ENCODE measurements around the gene CBFA2T3.

The CBFA2T3 gene

DNA sequence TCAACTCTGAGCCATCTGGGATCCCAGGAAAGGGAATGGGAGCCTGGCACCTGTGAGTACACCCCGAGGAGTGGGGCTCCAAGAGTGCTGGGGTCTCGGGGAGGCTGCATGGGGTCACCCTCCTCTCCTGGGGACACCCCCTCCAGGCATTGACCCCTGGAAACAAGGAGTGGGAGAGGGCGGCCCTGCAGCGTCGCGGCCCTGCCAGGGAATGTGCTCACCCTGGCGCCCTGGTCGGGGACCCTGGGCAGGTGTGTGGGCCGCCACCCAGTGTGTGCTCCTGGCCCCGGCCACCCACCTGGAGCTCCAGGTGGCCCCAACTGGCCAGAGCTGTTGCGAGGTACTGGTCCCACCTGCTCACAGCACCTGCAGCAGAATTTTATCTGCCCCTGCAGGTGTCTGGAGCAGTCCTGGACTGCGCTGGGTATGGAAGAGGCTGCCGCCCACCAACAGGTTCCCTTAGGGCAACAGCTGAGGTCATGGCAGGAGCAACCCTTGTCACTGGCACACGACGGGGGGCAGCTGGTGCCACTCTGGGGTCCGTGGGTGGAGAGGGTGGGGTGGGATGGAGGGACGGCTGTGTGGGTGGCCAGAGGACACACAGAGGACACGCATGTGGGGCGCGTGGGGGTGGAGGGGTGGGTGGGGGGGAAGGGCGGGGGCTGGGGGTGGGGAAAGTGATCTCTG is 105.1 kb downstream of the CBFA2T3 start:
- Histone ChIP-seq H3K27me3 (ENCODE audit: insufficient read depth, insufficient read length) (no peaks in the 10 kb centered on the region), H3K36me3 (ENCODE audit: insufficient read depth, insufficient read length, low read length) (no peaks in the 10 kb centered on the region), H3K9ac (ENCODE audit: insufficient read length, low read depth) (no peak overlapping the region), H3K9me3 (ENCODE audit: insufficient read depth, low read length) (no peaks in the 10 kb centered on the region), H3K4me1 (ENCODE audit: insufficient read depth, insufficient read length) (peaks cover 10% of the 10 kb centered on the region), H3K4me3 (ENCODE audit: insufficient read length, low read depth) (no peak overlapping the region)
- DNase-seq (ENCODE audit: low read depth, low spot score): no peak
- TF ChIP-seq ZNF274 (IDR thresholded peaks at IDR 0.05; ENCODE audit: low read depth, low read length) (no peak), SUZ12 (IDR thresholded peaks at IDR 0.05; ENCODE audit: extremely low read depth, insufficient read depth, insufficient read length) (no peak), YY1 (IDR thresholded peaks at IDR 0.05; ENCODE audit: insufficient read depth, insufficient read length) (no peak)

DNA sequence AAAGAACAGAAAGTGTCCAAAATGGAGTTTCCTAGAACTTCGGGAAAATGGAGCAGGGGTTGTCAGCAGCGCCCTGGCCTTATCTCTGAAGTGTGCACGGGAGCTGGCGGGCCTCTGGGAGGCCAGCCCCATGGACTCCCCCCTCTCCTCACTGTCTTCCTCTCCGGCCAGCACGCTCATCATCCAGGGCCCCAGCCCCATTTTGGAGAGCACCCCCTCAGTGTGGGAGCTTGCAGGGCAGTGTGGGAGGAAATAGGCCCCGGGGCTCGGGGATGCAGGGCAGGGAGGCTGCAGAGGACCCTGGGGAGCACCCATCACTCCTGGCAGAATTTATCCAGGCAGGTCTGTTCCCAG is 105.7 kb downstream of the CBFA2T3 start:
- TF ChIP-seq ZNF274 (IDR thresholded peaks at IDR 0.05; ENCODE audit: low read depth, low read length) (no peak), YY1 (IDR thresholded peaks at IDR 0.05; ENCODE audit: insufficient read depth, insufficient read length) (no peak), SUZ12 (IDR thresholded peaks at IDR 0.05; ENCODE audit: extremely low read depth, insufficient read depth, insufficient read length) (no peak)
- DNase-seq (ENCODE audit: low read depth, low spot score): no peak
- H3K9me3 ChIP-seq (ENCODE audit: insufficient read depth, low read length): no peaks in the 10 kb centered on the region
- H3K27me3 ChIP-seq (ENCODE audit: insufficient read depth, insufficient read length): no peaks in the 10 kb centered on the region
- no peak overlapping the region for H3K4me3 ChIP-seq (ENCODE audit: insufficient read length, low read depth)
- H3K4me1 ChIP-seq (ENCODE audit: insufficient read depth, insufficient read length): peaks cover 14% of the 10 kb centered on the region
- no peaks in the 10 kb centered on the region for H3K36me3 ChIP-seq (ENCODE audit: insufficient read depth, insufficient read length, low read length)
- H3K9ac ChIP-seq (ENCODE audit: insufficient read length, low read depth): no peak overlapping the region

DNA sequence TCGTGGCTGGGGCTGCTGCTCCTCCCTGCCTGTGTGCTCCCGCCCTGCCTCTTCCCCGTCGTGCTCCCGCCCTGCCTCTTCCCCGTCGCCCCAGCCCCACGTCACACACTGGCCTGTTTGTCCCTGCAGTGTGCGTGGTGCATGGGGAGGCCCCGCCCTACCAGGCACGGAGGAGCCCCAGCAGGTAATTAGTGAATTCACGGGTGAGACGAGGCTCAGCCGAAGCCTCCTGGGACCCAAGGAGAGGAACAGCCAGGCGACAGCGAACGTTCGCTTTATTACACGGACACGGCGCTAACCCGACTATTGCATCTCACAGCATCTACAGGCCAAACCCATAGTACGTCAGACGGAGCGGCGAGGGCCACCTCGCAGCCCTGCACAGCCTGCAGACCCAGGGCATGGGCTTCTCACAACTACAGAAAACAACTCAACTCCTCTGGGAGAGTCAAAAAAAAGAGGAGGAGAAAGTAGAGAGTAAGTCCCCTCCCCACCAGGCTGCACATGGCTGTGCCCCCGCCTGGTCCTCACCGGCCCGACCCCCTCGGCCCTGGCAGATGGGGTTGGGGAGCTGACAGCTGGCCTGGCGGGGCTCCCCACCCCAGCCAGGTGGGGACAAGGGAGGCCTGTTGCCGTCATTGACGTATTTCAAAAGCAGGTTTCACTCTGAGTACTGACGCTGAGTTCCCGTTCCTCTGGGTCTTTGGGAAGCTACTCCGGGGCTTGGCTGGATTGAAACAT is 106.2 kb downstream of the CBFA2T3 start:
- Histone ChIP-seq H3K4me3 (ENCODE audit: insufficient read length, low read depth) (no peak overlapping the region), H3K27me3 (ENCODE audit: insufficient read depth, insufficient read length) (no peaks in the 10 kb centered on the region), H3K9ac (ENCODE audit: insufficient read length, low read depth) (peak overlapping the region; percentile 6), H3K36me3 (ENCODE audit: insufficient read depth, insufficient read length, low read length) (no peaks in the 10 kb centered on the region), H3K9me3 (ENCODE audit: insufficient read depth, low read length) (no peaks in the 10 kb centered on the region), H3K4me1 (ENCODE audit: insufficient read depth, insufficient read length) (peaks cover 18% of the 10 kb centered on the region)
- no peak for DNase-seq (ENCODE audit: low read depth, low spot score)
- TF ChIP-seq SUZ12 (IDR thresholded peaks at IDR 0.05; ENCODE audit: extremely low read depth, insufficient read depth, insufficient read length): no peak
- no peak for TF ChIP-seq ZNF274 (IDR thresholded peaks at IDR 0.05; ENCODE audit: low read depth, low read length)
- TF ChIP-seq YY1 (IDR thresholded peaks at IDR 0.05; ENCODE audit: insufficient read depth, insufficient read length): no peak

DNA sequence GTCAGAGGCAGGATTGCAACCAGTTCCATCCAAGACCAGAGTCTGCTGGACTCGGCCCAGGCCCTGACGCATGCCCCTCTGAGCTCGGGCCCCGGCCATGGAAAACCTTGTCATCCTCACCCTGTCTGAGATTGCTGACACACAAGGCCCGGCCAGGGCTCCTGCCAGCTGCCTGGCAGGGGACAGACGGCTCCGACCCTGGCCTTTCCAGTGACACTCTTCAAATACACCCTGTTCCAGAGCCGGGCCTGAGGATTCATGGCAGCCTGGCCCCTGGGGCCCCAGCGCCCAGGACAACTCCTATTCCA is 107.4 kb downstream of the CBFA2T3 start:
- H3K36me3 ChIP-seq (ENCODE audit: insufficient read depth, insufficient read length, low read length): no peaks in the 10 kb centered on the region
- no peaks in the 10 kb centered on the region for H3K27me3 ChIP-seq (ENCODE audit: insufficient read depth, insufficient read length)
- no peak for DNase-seq (ENCODE audit: low read depth, low spot score)
- H3K9me3 ChIP-seq (ENCODE audit: insufficient read depth, low read length): no peaks in the 10 kb centered on the region
- H3K4me1 ChIP-seq (ENCODE audit: insufficient read depth, insufficient read length): peaks cover 18% of the 10 kb centered on the region
- no peak for TF ChIP-seq YY1 (IDR thresholded peaks at IDR 0.05; ENCODE audit: insufficient read depth, insufficient read length)
- no peak for TF ChIP-seq SUZ12 (IDR thresholded peaks at IDR 0.05; ENCODE audit: extremely low read depth, insufficient read depth, insufficient read length)
- no peak for TF ChIP-seq ZNF274 (IDR thresholded peaks at IDR 0.05; ENCODE audit: low read depth, low read length)
- no peak overlapping the region for H3K4me3 ChIP-seq (ENCODE audit: insufficient read length, low read depth)
- H3K9ac ChIP-seq (ENCODE audit: insufficient read length, low read depth): no peak overlapping the region

DNA sequence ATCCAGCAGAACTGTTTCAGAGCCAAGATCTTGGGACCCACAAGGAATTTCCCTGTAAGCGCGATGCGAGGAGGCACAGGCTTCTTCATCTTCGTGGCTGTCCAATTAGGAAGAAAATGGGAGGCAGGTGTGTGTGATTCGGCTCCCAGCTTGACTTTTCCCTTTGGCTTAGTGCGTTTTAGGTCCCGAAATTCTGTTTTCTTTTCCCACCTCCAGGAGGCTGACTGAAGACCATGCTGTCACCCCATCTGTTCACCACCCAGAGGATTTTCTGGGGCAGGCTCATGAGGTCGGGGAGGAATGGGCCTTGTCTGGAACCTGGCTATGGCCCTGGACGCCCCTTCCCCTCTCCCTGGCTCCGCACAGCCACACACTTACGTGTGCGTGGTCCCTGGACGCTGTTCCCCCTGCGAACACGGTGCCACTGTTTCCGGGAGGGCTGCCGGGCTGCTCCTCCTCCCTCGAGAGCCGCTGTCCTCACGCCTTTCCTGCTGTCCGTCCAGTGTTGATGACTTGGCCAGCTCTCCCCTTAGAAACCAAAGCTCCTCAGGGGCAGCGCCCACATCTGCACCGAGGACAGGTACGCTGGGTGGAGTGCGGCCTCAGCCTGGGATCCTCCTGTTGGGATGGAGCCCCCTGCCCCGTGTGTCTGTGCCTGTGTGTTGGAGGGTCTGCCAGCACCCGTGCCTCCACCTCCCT is 107.9 kb downstream of the CBFA2T3 start:
- H3K4me3 ChIP-seq (ENCODE audit: insufficient read length, low read depth): no peak overlapping the region
- H3K36me3 ChIP-seq (ENCODE audit: insufficient read depth, insufficient read length, low read length): no peaks in the 10 kb centered on the region
- no peak for DNase-seq (ENCODE audit: low read depth, low spot score)
- no peaks in the 10 kb centered on the region for H3K9me3 ChIP-seq (ENCODE audit: insufficient read depth, low read length)
- H3K27me3 ChIP-seq (ENCODE audit: insufficient read depth, insufficient read length): no peaks in the 10 kb centered on the region
- peaks cover 18% of the 10 kb centered on the region for H3K4me1 ChIP-seq (ENCODE audit: insufficient read depth, insufficient read length)
- H3K9ac ChIP-seq (ENCODE audit: insufficient read length, low read depth): no peak overlapping the region
- TF ChIP-seq ZNF274 (IDR thresholded peaks at IDR 0.05; ENCODE audit: low read depth, low read length) (no peak), SUZ12 (IDR thresholded peaks at IDR 0.05; ENCODE audit: extremely low read depth, insufficient read depth, insufficient read length) (no peak), YY1 (IDR thresholded peaks at IDR 0.05; ENCODE audit: insufficient read depth, insufficient read length) (no peak)

DNA sequence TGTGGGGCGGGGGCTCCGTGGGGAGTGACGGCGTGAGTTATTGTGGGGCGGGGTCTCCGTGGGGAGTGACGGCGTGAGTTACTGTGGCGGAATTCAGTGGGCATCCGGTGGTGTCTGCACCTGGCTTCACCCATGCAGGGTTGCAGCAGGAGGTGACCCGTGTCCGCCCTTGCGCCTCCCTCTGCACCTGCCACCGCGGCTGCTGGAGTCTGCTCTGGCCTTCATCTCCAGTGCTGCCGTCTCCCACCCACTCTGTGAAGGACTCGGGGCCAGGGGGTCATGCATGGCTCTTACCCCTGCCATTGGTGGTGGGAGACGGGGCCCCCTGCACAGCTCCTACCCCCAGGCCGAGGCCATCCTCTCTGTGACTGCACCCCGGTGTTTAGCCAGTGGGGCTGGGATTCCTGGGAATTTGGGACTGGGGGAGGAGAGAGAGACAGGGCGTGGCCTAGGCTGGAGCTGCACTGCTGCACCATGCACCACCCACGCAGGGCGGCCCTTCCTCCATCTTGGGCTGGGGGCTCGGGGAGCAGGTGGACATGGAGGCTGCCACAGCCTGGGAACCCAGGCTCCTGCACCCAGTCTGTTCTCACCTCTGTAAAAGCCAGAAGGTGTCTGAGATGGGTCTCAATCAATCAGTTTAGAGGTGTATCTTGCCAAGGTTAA is 109.3 kb downstream of the CBFA2T3 start:
- H3K4me1 ChIP-seq (ENCODE audit: insufficient read depth, insufficient read length): peaks cover 22% of the 10 kb centered on the region
- no peak for TF ChIP-seq ZNF274 (IDR thresholded peaks at IDR 0.05; ENCODE audit: low read depth, low read length)
- TF ChIP-seq SUZ12 (IDR thresholded peaks at IDR 0.05; ENCODE audit: extremely low read depth, insufficient read depth, insufficient read length): no peak
- TF ChIP-seq YY1 (IDR thresholded peaks at IDR 0.05; ENCODE audit: insufficient read depth, insufficient read length): no peak
- no peaks in the 10 kb centered on the region for H3K9me3 ChIP-seq (ENCODE audit: insufficient read depth, low read length)
- no peak for DNase-seq (ENCODE audit: low read depth, low spot score)
- H3K27me3 ChIP-seq (ENCODE audit: insufficient read depth, insufficient read length): no peaks in the 10 kb centered on the region
- H3K4me3 ChIP-seq (ENCODE audit: insufficient read length, low read depth): no peak overlapping the region
- H3K9ac ChIP-seq (ENCODE audit: insufficient read length, low read depth): no peak overlapping the region
- H3K36me3 ChIP-seq (ENCODE audit: insufficient read depth, insufficient read length, low read length): peaks cover 8% of the 10 kb centered on the region
